ENCODE results near the gene UPP1.
A peak's percentile ranks its signal among the peaks of the same experiment; 100 is the strongest.
"Not testable (repeated sequence)": the region's sequence is repeated elsewhere in the genome, so short reads cannot be mapped to it uniquely, and the experiment has no call there.

UPP1 gene

DNA sequence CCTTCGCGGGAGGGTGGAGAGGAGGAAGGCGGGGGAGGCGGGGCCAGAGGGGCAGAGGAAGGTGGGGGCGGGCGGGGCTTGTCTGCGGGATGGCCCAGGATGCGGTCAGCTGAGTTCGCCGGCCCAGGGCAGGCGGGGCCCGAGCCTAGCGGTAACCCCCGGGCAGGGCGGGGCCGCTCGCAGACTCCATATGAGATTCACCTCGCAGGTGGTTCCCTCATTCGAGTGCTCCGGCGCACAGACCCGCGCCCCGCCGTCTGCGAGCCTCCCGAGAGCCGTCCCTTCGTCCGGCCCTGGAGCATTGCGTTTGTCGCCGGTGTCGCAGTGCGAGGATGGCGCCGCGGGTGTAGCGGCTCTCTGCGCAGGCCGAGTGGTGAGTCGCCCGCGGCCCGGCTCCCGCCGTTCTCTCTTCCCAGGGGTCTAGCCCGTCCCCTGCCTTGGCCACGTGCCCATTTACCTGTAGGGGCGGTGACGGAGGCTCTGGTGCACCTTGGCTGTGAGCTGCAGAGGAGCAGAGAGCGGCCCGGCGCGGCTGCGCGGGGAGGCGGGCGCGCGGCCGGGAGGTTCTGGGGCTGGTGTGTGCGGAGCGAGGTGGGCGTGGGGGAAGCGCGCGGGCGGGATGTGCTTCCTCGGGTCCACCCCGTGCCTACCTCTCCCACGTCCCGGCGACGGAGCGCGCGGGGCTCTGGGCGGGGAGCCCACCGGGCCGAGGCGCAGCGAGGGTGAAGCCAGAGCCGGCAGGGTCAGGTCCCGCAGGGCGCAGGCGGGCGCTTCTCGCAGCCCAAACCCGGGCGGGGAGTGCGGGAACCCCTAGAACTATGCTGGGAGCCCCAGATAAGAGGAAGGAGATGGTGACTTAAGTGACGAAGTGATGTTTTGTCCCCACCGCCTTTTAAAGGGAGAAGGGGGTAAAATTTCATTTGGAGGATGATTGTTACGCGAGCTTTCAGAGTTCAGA, at the start of gene UPP1:
Gene UPP1, plus strand, starts transcription at position 220 of the 958 bp plus-strand sequence. CDS start 5,519 bp downstream, outside the sequence.
- peak; percentile 87 for DNase-seq (ENCODE audit: low read depth)

DNA sequence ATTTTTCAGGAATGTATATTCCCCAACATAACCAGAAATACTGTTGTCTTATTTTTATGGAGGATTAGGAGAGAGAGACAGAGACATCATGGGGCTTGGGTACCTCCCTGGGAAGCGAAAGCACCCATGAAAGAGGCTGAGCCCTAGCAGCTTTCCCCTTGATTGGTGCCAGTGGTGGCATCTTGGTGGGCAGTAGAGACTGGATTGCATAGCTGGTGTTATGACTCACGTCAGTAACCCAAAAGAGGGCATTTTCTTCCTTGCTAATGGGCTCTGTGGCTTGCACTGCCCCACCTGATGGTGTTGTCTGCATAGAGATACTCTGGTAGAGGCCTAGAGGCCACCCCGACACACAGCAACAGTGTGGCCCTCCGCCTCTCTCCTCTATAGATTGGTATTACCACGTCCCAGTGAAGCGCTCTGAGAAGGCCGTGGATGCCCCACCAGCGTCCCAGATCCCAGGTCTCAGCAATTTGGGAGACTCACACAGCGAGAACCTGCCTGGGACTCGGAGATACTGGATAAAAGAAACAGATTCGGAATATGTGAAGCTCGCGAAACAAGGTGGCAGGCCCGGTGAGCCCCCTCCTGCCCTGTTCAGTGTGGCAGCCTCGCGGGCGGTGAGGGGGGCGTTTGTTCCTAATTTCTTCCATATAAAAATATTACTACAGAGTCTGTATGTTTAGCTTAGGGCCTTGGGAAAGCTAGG, 48.0 kb upstream of the UPP1 start:
- no peak for DNase-seq (ENCODE audit: low read depth)

DNA sequence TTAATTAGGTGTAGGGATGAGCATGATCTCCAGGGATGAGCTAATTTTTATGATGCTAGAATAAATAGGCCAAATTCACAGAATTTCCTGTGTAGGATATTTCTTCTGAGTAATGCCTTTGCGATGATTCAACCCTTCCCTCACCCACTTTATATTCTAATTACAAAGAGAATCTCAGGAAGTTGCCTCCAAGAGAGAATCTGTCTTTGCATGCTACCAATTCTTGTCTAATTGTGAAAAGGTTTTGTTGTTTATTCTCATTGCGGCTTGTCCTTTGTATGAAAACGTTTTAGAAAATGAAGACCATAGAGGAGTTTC, 47.5 kb upstream of the UPP1 start:
- no peak for DNase-seq (ENCODE audit: low read depth)

DNA sequence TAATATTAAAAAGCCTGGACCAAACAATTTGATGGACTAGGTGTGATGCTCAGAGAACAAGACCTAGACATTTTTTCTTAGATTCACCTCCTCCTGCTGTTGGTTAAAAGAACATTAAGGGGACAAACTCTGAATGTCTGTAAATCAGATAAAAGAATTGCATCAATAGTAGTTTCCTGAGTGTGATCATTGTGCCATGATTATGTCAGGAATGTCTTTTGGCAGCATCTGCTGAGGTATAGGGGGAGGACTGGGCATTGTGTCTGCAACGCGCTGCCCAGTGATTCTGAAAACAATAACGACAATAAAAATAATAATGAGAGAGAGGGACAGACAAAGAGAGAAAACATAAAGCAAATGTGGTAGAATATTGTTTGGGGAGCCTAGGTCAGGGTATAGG, 46.8 kb upstream of the UPP1 start:
- DNase-seq (ENCODE audit: low read depth) = no peak

DNA sequence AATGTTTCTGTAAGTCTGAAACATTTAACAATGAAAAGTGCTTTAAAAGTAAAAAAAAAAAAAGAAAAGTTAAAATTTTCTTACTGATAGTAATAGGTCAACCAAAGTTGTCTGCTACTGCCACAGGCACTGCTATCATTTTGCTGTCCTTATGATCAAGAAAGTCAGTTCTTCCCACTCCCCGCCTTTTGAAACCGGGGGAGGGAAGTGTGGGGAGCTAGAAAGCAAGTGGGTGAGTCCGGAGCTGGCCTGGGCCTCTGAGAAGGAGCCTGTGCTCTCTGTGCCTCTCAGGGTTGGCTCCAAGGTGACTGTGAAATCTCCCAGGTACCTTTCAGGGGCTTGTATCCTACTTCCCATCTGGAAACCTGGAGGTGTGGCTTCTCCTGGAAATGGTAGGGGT, 46.4 kb upstream of the UPP1 start:
- no peak for DNase-seq (ENCODE audit: low read depth)

DNA sequence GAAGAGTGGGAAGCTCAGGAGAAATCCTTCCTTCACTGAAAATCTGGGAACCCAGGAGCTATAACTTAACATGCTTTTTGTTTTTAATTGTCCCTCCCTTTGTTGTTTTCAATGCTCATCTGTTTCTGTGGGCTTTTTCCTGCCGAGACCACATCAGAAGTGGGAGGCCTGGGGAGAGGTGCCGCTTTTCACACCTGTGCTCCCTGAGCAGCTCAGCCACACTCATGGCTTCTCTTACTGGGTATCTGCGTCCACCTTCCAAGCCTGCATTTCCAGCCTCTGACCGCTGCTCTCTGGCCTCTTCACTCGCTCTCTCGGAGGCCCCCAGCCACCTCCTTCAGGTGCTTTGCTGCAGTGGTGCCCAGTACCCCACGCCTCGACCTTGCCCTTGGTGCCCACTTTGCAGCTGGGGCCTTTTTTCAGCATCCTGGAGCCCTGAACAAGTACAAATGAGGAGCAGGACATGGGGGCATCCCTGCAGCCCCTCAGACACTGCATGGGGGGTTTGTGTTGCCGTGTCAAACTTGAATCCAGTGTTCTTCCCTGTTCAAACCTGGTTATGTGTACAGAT, 43.8 kb upstream of the UPP1 start:
- no peak for DNase-seq (ENCODE audit: low read depth)

DNA sequence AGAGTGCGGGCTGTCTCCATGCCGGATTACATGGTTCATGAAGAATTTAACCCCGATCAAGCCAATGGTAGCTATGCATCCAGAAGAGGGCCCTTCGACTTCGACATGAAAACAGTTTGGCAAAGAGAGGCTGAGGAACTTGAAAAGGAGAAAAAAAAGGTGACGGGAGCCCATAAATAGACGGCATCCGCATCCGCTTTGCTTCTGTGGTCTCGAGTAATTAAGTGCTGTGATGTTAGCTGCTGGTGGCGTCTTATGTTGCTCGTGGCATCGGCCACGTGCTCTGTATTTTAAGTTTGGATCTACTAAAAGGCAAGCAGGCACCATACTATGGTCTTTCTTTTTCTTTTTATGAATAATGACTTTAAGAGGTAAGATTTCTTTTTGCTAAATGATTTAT, 42.6 kb upstream of the UPP1 start:
- no peak for DNase-seq (ENCODE audit: low read depth)

DNA sequence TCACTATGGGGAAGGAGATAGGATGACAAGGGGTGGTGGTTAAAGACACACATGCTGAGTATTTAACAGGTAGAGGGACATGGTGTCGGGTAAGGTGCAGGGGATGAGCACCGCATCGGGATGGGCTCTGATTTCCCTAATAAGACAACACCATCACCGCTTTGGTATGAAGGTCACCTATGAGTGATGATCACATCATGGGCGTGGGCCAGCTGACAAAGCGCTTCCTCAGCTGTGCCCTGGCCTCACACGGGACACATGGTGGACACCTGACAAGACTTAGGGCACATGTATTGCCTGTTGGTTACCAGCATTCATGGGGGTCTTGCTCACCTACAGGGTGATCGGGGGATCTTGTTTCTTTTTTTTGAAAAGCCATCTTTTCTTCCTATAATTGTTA, 41.0 kb upstream of the UPP1 start:
- DNase-seq (ENCODE audit: low read depth) = no peak

DNA sequence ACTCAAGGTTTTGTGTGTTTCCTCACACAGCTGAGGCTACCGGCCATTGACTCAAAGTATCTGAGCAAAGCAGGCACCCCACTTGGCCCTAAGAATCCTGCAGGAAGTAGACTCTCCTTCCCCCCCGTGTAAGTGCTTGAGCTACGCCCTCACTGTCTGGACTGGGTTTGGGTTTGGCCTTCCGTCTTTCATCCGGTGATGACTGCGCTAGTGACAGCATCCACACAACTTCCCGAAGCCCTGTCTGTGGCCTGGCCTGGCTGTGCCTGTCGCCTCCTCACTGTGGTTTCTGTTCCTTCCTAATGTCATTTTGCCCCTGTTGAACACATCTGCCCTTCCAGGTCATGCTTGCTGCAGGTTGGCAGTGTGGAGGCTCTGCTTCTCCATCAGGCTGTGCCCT, 39.2 kb upstream of the UPP1 start:
- DNase-seq (ENCODE audit: low read depth) = no peak

DNA sequence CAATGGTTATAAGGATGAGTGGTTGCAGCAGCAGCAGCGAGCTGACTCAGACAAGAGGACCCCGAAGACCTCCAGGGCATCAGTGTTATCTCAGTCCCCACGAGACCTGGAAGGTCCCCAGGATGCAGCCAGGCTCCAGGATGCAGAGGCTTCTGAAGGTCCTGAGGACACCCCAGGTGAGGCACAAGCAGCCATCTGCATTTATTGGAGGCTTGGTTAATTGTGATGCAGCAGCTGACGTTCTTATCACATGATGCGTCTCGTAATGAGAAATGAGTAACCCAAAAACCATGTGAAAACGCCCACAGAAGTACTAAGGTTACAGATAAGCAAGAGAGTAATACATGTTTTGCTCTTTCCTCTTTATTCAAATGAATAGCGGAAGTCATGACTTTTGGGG, 36.3 kb upstream of the UPP1 start:
- no peak for DNase-seq (ENCODE audit: low read depth)

DNA sequence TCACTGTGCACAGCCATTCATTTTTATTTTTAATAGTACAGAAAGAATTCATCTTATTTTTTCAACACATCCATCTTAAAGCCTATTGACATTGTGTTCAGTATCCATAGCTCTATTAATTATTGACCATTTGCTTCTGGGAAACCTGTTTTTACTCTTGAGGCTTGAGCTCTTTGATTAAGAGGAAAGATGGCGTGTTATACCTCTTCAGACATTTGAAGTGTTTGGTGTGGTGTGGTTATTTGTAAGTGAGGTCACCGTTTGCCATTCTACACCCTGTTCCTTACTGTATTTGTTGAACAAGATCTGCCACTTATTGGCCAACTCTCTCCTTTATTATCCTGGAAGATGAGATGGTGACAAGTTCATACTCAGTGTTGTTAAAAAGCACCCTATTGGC, 35.3 kb upstream of the UPP1 start:
- no peak for DNase-seq (ENCODE audit: low read depth)

DNA sequence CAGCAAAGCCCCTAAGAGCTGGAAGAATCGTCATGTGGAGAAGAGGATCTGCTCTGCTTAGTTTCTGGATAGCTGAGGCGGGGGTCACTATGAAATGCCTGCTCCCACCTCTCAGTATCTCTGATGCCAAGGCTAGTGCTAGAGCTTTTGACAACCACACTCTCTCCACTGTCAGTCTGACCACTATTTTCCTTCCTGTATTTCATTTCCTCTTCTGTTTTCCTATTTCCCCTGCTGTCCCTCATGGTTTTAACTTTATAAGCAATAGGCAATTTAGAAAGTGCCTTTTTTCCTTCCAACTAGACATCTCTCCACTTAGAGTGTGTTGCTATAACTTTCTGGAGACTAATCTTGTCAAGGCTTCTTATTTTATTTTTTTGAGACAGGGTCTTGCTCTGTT, 30.1 kb upstream of the UPP1 start:
- no peak for DNase-seq (ENCODE audit: low read depth)

DNA sequence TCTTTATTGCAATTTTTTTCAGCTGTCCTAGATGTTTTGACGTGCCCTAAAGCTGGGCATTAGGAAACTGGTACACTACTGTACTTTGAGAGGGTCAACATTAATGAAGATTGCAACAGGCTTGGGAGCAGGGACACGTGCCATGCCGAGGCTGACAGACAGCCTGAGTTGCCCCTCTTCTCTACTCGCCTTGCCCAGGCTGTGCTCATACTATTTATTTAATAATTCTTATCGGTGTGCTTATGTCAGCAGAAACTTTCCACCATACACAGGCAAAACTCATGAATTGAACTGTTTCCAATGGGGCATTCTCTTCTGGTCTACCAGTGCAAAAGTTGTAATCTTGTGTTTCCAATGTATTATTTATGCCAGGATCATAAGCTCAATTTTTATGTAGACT, 29.4 kb upstream of the UPP1 start:
- no peak for DNase-seq (ENCODE audit: low read depth)

DNA sequence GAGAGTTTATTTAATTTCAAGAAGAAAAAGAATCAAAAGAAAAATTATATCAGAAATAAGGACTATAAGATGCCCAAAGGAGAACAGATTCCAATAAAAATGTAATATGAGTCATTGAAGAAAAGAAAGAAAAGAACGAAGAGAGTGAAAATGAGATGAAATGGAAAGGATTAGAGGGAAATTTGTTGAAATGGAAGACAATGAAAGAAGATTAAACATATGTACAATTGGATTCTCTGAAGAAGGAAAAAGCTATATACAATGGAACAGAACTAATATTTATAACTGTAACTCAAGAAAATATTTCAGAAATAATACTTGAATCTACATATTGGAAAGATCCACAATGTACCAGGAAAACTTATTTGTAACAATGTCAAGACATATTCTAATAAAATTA, 25.1 kb upstream of the UPP1 start:
- DNase-seq (ENCODE audit: low read depth) = no peak

DNA sequence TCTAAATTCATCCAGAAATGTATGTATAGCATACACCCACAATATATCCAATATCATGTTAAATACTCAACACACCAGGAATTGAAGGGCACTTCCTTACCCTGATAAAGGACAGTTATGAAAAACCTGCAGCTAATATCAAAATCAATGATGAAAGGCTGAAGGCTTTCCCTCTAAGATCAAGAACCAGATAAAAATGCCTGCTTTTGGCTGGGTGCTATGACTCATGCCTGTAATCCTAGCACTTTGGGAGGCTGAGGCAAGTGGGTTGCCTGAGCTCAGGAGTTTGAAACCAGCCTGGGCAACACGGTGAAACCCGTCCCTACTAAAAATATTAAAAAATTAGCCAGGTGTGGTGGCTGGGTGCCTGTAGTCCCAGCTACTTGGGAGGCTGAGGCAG, 21.6 kb upstream of the UPP1 start:
- DNase-seq (ENCODE audit: low read depth) = no peak

DNA sequence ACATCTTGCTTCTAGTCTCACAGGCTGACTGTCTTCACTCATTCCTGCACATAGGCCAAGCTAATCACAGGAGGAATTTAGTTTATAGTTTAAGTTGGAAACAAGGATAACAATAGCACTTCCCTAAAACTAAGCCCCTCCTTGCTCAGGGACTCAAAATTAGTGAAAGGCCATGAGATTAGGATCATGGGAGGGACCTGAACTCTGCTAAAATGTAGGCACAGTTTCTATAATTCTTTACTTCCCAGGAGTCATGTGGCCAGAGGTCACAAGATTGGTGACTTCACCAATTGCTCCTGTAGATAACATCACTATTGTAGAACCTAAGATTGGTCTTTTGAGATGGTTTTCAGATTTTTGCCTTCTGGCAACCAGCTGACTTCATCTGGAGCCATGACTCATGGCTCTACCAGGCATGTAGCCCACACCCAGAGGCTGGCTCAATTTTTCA, 14.8 kb upstream of the UPP1 start:
- no peak for DNase-seq (ENCODE audit: low read depth)

DNA sequence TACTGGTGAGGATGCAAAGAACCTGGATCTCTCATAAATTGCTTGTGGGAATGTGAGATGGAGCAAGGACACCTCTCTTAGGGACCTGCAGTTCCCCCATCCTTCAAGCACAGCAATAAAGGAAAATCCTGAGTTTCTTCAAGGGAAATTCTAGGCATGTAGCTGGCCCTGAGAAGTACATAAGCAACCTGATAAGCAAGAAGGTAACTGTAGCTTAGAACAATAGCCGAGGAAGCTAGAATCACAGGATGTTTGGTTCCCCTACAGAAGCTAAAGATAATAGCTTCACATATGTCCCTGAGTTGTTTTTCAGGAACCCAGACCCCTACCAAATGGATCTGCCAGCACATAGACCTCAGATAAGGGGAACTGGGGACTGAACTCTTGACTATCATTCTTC, 11.6 kb upstream of the UPP1 start:
- DNase-seq (ENCODE audit: low read depth) = no peak

DNA sequence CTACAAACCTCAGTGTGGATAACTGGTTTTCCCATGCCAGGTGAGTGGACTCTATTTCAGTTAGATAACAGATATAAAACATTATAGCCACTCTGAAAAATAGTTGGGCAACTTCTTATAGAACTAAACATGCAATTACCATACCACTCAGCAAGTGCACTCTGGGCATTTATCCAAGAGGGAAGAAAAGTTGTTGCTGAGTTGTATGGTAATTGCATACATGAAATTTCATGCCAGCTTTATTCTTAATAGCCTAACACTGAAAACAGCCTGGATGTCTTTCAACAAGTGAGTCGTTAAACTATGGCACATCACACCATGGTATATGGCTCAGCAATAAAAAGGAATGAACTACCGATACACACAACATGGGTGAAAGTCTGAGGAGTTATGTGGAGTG, 10.6 kb upstream of the UPP1 start:
- DNase-seq (ENCODE audit: low read depth) = no peak

DNA sequence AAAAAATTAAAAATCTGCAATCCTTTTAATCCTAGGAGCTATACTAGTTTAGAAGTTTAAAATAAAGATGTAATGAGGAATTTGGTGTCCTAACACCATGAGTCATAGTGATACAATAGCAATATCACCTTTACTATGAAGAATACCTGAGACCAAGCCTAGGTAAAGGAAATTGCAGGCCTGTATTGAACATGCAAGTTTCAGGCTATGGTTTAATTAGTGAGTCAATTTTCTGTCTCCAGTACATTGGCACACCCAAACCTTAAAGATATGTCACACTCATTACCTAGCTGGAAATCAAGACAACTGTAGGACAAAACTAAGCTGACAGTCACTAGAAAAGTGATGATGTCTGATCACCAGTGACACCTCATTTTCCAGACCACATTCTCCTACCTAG, 6.7 kb upstream of the UPP1 start:
- not testable (repeated sequence) for DNase-seq (ENCODE audit: low read depth)

DNA sequence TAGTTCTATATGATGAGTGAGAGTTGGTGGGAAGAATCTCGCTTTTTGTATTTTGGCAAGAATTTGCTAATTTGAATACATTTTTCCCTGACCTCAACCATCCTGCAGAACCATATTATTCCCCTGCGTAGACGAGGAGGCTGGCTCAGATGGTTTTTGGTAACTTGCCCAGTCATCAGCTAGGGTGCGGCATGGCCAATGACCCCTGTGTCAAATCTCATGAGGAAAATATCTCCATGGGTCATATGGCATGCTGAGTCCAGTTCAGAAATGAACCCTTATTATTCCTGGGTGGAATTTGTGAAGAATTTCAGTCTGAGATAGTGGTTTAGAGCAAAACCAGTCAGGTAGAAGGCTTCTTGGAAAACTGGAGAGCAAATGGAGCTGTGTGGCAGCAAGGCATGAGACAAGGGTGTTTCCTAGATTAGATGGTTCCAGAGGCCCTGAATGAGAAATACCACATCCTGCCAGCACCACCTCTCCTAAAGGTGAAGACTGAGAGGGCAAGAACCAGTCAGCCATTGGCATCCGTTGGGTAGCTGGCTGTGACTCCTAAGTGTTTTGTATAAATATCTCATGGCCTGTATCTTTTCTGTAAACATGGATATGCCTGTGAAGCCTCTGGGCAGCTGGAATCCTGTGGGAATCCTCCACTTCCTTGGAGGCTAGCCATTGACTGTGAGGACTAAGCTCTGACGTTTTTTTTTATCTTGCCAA, 5.8 kb upstream of the UPP1 start:
- DNase-seq (ENCODE audit: low read depth) = no peak

DNA sequence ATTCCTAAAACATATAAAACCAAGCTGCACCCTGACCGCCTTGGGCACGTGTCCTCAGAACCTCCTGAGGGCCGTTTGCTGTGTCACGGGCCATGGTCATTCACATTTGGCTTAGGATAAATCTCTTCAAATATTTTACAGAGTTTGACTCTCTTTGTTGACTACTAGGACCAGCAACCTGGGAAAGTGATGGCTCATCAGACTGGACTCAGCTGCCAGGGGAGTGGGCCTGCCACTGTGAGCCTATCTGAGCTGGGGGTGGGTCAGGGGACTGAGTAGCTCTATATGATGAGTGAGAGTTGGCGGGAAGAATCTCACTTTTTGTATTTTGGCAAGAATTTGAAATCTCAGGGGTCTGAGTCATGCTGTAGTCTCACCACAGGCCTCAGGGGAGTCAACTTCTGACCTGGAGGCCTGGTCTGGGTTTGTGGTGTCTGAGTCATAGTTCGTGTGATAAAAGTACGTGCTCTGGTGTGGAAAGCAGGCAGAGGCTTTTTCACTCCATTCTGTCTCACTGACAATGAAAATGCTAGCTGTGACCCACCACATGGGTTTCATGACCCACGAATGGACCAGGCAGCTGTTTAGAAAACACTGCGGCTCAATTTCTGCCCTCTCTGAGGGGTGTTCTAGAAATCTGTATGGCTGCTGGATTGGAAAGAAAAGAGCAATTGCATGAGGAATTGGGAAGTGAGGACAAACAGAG, 4.2 kb upstream of the UPP1 start:
- DNase-seq (ENCODE audit: low read depth) = peak; percentile 50

DNA sequence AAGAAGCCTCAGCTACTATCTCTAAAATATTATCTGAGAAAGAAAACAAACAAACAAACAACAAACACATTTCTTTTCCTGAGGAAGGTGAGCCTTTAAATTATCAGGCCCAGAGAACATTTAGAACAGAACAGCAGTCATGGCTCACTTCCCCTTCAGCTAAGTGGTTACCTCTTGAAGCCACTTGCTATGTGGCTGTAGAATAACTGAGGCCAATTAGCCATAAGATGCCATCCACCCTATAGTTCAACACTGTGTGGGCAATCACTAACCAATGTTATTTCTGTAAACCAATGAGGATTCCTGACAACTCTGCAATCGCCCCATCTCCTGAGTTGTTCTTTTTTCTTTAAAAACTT, 3.7 kb upstream of the UPP1 start:
- DNase-seq (ENCODE audit: low read depth) = no peak

All from activated T-cell treated with anti-CD3 and anti-CD28 coated beads for 1 hour (primary cell).